HUES6 (cell line): Measurements from ENCODE around the gene GABBR2.

Experiments
- H3K27ac ChIP-seq: 2 replicates; pipeline ENCODE4 v1.7.0; 2013; ENCODE audit warnings: low read depth, mild to moderate bottlenecking, low read length, inconsistent platforms
- H3K27me3 ChIP-seq: 2 replicates; pipeline ENCODE4 v1.6.1; 2013; ENCODE audit warnings: low read length; ENCODE audit not compliant: control insufficient read depth, insufficient read depth
- H3K36me3 ChIP-seq: 2 replicates; pipeline ENCODE4 v1.6.1; 2013; ENCODE audit warnings: low read length; ENCODE audit not compliant: control insufficient read depth, insufficient read depth
- H3K4me1 ChIP-seq: 2 replicates; pipeline ENCODE4 v1.6.1; 2013; ENCODE audit warnings: low read length; ENCODE audit not compliant: control insufficient read depth, insufficient read depth
- H3K4me3 ChIP-seq: 2 replicates; pipeline ENCODE4 v1.5.1; 2013; ENCODE audit warnings: low read depth, low read length
- H3K9ac ChIP-seq: one replicate; pipeline ENCODE4 v1.6.1; 2013; ENCODE audit warnings: mild to moderate bottlenecking, low read length
- H3K9me3 ChIP-seq: 2 replicates; pipeline ENCODE4 v1.6.1; 2013; ENCODE audit warnings: low read depth, low read length; ENCODE audit not compliant: control insufficient read depth, insufficient read depth

GABBR2 gene

DNA sequence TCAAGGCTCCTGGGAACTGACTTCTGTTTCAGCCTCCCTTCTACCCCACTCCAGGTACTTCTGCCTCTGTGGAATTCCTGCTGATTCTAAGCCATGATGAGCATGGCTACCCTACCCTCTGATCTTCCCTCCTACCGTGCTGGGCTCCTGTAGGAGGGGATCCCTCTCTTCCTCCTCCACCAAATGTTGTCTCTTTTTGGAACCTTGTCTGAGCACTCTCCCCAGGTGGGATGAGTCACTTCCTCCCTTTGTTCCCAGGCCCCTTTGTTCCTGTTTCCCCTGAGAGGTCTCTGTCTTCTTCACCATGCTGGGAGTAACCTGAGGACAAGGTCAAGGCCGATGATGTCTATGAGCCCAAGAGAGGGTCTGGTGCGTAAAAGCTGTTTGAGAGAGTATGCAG lies 213.2 kb downstream of the GABBR2 start:
- peaks cover 7% of the 10 kb centered on the region; the same call in 1 of the 2 replicates for H3K9me3 ChIP-seq
- H3K36me3 ChIP-seq, result no peaks in the 10 kb centered on the region
- H3K27me3 ChIP-seq, result no peaks in the 10 kb centered on the region
- H3K27ac ChIP-seq, result peak overlapping the region; percentile 38; the same call in 1 of the 2 replicates
- H3K4me1 ChIP-seq, result peaks cover 19% of the 10 kb centered on the region
- no peak overlapping the region for H3K9ac ChIP-seq
- no peak overlapping the region for H3K4me3 ChIP-seq

DNA sequence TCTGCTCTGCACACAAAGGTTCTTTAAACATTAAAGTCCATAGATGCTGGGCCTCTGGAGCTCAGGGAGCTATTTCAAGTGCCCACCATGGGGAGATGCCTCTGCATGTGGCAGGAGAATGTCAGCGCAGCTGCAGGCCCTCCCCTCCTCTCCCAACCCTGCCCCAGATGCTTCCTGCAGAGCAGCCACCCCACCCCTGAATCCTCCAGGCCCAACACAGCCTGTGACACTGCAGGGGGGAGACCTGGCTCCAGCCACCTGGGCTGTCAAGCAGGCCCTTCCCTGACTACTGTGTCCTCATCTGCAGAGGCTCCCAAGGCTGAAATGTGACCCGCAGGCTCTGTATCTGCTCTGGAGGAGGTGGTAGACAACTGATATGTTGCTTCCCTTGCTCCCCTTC lies 213.9 kb downstream of the GABBR2 start:
- H3K9ac ChIP-seq, result peak overlapping the region; percentile 13
- H3K27me3 ChIP-seq, result no peaks in the 10 kb centered on the region
- H3K36me3 ChIP-seq, result no peaks in the 10 kb centered on the region
- peak overlapping the region; percentile 38; the same call in 1 of the 2 replicates for H3K27ac ChIP-seq
- peaks cover 7% of the 10 kb centered on the region; the same call in 1 of the 2 replicates for H3K9me3 ChIP-seq
- peaks cover 19% of the 10 kb centered on the region for H3K4me1 ChIP-seq
- H3K4me3 ChIP-seq, result no peak overlapping the region

DNA sequence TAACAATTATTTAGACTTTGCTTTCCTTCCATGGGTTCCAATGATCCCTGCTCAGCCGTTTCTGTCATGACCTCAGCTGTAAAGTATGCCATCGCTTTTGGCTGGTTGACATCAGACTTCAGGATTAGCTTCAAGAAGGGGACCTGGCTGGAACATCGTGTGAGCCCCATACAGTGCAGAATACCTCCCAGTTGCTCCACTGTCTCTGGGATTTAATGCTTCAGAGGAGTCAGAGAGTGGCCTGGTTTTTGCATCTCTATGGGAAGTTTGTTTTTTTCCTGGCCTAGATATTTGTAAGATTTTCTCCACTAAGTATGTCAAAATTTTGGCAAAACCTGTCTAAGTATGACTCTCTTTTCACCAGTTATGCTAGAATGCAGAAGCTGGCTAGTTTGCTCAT lies 216.9 kb downstream of the GABBR2 start:
- Histone ChIP-seq H3K36me3 (no peaks in the 10 kb centered on the region), H3K4me3 (no peak overlapping the region), H3K27ac (no peak overlapping the region), H3K9ac (no peak overlapping the region), H3K4me1 (peaks cover 19% of the 10 kb centered on the region), H3K27me3 (no peaks in the 10 kb centered on the region), H3K9me3 (peaks cover 7% of the 10 kb centered on the region; the same call in 1 of the 2 replicates)

DNA sequence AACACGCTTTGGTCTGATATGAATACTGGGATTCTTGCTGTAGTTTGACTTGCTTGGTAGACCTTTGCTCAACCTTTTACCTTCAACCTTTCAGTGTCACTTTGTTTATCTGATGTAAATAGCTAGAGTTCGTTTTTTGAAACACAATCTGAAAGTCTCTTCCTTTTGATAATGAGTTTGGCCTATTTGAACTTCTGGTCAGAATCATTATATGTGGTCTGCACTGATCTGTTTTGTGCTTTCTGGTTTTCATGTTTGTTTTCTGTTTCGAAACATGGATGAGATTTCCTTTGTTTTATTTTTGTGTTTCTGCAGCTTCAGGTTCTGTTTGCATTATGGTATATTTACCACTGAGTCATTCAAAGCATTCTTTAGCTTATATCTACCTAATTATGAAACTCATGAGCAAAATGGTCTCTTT lies 217.5 kb downstream of the GABBR2 start:
- Histone ChIP-seq H3K27ac (no peak overlapping the region), H3K9ac (no peak overlapping the region), H3K36me3 (no peaks in the 10 kb centered on the region), H3K4me3 (no peak overlapping the region), H3K9me3 (peaks cover 7% of the 10 kb centered on the region; the same call in 1 of the 2 replicates), H3K4me1 (peaks cover 17% of the 10 kb centered on the region), H3K27me3 (no peaks in the 10 kb centered on the region)

DNA sequence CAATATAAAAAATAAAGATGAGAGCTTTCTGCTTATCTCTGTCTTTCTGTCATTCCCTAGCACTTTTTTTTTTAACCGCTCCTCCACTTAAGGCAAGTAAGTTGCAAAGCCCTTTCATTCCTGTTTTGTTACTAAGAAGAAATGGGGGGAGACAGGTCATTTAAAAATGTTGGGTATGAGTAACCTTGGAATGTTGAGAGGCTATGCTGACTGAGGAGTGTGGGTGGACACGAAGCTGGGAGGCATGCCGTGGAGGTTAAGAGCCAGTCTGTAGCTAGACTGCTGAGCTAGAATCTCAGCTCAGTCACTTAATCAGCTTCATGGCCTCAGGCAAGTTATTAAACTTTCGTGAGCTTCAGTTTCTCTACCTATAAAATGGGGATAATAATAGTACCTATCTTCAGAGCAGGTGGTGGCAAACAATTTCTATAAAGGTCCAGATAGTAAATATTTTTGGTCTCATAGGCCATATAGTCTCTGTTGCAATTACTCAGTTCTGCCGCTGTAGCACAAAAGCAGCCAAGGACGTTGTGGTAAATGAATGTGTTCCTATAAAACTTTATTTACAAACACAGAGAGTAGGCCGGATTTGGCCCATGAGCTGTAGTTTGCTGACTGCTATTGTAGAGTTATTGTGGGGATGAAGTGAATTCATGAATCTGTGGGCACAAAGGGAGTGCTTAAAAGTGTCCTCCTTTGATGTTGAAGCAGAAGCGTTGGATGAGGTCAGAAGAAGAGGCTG lies 220.0 kb downstream of the GABBR2 start:
- Histone ChIP-seq H3K9ac (no peak overlapping the region), H3K4me1 (peaks cover 11% of the 10 kb centered on the region; the same call in 1 of the 2 replicates), H3K9me3 (peaks cover 6% of the 10 kb centered on the region; the same call in 1 of the 2 replicates), H3K36me3 (no peaks in the 10 kb centered on the region), H3K27ac (no peak overlapping the region), H3K4me3 (no peak overlapping the region), H3K27me3 (no peaks in the 10 kb centered on the region)

DNA sequence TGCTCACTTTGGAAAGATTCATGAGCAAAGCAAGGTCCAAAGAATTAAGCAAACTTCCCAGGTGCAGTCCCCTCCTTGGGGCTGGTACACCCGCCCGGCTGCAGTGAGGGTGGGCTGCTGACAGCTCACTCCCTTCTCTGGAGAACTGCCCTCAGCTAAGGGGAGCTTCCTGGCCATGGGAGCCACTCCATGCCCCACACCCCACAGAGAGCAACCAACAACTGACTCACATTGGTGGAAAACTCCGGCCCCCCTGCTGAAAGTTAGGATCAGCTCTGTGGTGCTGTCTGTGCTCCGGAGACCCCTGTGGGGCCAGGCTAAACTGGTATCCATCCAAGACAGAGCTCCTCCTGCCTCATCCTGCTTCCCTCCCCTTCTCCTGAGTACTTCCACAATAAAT lies 223.0 kb downstream of the GABBR2 start:
- Histone ChIP-seq H3K36me3 (no peaks in the 10 kb centered on the region), H3K4me1 (peaks cover 7% of the 10 kb centered on the region; the same call in 1 of the 2 replicates), H3K27me3 (no peaks in the 10 kb centered on the region), H3K9ac (no peak overlapping the region), H3K9me3 (no peaks in the 10 kb centered on the region), H3K4me3 (no peak overlapping the region), H3K27ac (no peak overlapping the region)

DNA sequence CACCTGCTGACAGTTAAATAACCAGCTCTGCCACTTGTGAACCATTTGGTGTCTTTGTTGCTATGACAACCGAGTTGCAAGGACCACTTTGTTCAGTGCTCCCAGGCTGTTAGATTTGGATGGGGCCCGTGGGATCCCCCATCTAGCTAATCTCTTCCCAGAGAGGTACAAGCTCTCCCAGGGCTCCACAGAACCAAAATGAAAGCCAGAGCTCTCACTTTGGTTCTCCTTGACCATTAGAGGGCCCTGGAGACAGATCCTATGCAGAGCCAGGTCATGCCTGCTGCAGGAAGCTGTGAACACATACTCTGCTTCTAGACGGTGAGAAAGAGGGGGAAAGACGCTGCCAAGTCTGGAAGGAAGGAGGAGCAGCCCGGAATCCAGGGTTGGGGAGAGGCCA lies 224.6 kb downstream of the GABBR2 start:
- Histone ChIP-seq H3K4me1 (peaks cover 7% of the 10 kb centered on the region; the same call in 1 of the 2 replicates), H3K9me3 (no peaks in the 10 kb centered on the region), H3K36me3 (no peaks in the 10 kb centered on the region), H3K4me3 (no peak overlapping the region), H3K27ac (no peak overlapping the region), H3K27me3 (no peaks in the 10 kb centered on the region), H3K9ac (no peak overlapping the region)

DNA sequence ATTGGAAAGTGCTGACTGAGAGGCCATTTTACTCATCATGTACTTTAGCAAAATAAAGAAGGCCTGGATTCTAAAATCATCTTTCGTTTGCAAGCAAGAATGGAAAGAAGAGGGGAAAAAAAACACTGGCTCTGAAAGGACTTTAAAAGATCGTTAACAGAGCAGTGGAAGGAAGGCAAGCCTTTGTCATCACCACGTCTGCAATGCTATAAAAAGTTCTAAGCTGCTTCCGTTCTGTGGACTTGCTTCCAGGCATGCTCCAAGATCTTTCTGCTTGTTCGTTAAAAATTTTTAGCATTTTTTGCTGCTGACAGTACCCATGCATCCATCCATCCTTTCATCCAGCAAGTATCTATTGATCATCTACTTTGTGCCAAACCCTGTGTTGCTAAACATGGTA lies 226.5 kb downstream of the GABBR2 start:
- Histone ChIP-seq H3K4me3 (no peak overlapping the region), H3K9me3 (no peaks in the 10 kb centered on the region), H3K4me1 (peaks cover 7% of the 10 kb centered on the region; the same call in 1 of the 2 replicates), H3K27ac (no peak overlapping the region), H3K9ac (no peak overlapping the region), H3K27me3 (no peaks in the 10 kb centered on the region), H3K36me3 (no peaks in the 10 kb centered on the region)

DNA sequence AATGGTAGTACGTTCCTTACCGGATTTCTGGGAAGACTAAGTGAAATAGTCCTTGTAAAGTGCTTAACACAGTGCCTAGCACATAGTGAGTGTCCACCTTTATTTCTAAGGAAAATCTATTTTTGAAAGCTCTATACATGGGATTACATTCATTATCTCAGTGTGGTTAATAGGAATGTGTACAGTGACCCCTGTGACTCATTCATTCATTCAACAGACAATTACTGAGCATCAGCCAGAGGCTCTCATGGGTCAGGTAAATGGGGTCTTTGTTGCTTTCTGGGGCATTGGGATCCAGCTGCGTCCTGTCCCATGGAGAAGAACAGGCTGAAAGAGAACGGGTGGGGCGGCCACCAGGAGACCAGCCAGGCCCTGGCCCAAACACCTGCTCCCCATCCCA lies 227.1 kb downstream of the GABBR2 start:
- no peaks in the 10 kb centered on the region for H3K27me3 ChIP-seq
- peaks cover 7% of the 10 kb centered on the region; the same call in 1 of the 2 replicates for H3K4me1 ChIP-seq
- H3K9me3 ChIP-seq, result no peaks in the 10 kb centered on the region
- H3K9ac ChIP-seq, result no peak overlapping the region
- no peak overlapping the region for H3K27ac ChIP-seq
- no peaks in the 10 kb centered on the region for H3K36me3 ChIP-seq
- H3K4me3 ChIP-seq, result no peak overlapping the region

DNA sequence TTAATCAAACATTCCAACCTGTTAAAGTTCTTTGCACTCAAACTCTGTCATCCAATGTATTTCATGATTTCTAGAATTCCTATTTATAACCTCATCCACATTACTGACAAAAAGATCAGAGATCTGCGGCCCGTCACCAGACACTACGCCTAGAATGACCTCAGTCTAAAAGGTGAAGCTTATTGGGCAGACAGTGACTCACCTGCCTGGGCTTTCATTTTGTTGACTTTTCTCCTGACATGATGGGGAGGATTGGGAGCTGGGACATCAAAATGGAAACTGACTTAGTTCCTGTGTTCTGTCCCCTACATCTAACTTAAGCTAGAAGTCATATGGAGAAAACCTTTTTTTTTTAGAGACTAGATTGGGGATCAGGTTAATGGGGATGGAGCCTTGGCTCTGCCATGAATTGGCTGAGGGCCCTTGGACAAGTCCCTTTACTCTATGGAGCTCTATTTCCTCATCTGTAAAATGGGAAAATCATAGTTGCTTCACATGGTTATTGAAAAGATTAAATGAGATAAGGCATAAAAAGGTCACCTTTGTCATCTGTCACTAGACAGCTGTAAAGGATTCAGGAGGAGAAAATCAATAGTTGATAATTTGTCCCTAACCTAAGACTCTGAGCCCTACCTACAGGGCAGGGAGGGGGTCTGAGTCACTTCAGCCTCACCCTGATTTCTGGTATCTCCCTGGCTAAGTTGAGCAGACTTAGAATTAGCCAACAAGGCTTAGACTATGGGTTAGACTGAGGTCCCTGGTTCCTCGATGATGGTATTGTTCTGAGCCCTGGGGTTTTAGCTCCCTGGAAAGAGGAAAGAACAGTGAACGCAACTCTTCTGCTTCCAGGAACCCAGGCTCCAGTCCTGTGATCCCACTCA lies 228.5 kb downstream of the GABBR2 start:
- no peaks in the 10 kb centered on the region for H3K27me3 ChIP-seq
- no peak overlapping the region for H3K4me3 ChIP-seq
- H3K27ac ChIP-seq, result no peak overlapping the region
- H3K9me3 ChIP-seq, result no peaks in the 10 kb centered on the region
- H3K4me1 ChIP-seq, result peaks cover 7% of the 10 kb centered on the region; the same call in 1 of the 2 replicates
- no peak overlapping the region for H3K9ac ChIP-seq
- H3K36me3 ChIP-seq, result no peaks in the 10 kb centered on the region

DNA sequence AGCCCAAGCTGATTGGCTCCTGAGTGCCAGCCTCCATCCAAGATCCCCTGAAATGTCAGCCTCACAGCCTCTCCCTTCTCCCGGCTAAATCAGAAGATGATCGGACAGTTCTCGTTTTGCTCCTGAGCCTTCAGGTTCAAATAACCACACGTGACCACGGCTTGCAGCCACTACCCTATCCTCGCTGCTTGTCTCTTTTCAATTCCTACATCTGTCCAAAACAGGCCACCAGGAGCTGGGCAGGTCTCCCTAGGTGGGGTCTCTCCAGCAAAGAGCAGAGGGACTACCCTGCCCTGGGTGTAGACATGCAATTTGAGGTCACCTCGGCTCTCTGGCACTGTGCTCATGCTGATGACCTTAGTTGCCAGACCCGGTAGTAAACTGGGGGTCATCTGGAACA lies 229.3 kb downstream of the GABBR2 start:
- H3K27me3 ChIP-seq, result no peaks in the 10 kb centered on the region
- no peaks in the 10 kb centered on the region for H3K9me3 ChIP-seq
- H3K4me1 ChIP-seq, result peaks cover 2% of the 10 kb centered on the region; the same call in 1 of the 2 replicates
- H3K4me3 ChIP-seq, result no peak overlapping the region
- H3K27ac ChIP-seq, result no peak overlapping the region
- no peaks in the 10 kb centered on the region for H3K36me3 ChIP-seq
- H3K9ac ChIP-seq, result no peak overlapping the region
